Mesothelial cell of epicardium (in vitro differentiated cells): Measurements from ENCODE around the gene FOXP1. TPM values are rescaled to one million over a fixed set of nuclear protein-coding genes. Genes with fewer than 3 reads are reported as not detected.
A peak's percentile ranks its signal among the peaks of the same experiment; 100 is the strongest.

Source experiments
- DNase-seq, 2 experiments: peaks; one replicate each; pipeline ENCODE4 v3.0.0; 2021; ENCODE audit warnings: low spot score in 2 of 2; ENCODE audit not compliant: unreplicated experiment in 2 of 2
- H3K27ac Mint-ChIP-seq: 2 replicates; pipeline ENCODE4 v1.8.0; 2021; ENCODE audit warnings: mixed read lengths
- H3K27me3 Mint-ChIP-seq: 2 replicates; pipeline ENCODE4 v1.8.0; 2021; ENCODE audit warnings: low read depth, mixed read lengths
- H3K36me3 Mint-ChIP-seq: 2 replicates; pipeline ENCODE4 v1.8.0; 2021; ENCODE audit warnings: mixed read lengths
- H3K4me1 Mint-ChIP-seq: 2 replicates; pipeline ENCODE4 v1.8.0; 2021; ENCODE audit warnings: mixed read lengths
- H3K4me3 Mint-ChIP-seq: 2 replicates; pipeline ENCODE4 v1.8.0; 2021; ENCODE audit warnings: mild to moderate bottlenecking, moderate library complexity, mixed read lengths
- H3K9me3 Mint-ChIP-seq: 2 replicates; pipeline ENCODE4 v1.8.0; 2021; ENCODE audit warnings: mixed read lengths
- CTCF ChIP-seq: fragments of 200-600 bp; sonication (generic); IDR thresholded peaks from one replicate; pipeline ENCODE4 v1.5.0; 2021; ENCODE audit warnings: antibody characterized with exemption; ENCODE audit not compliant: unreplicated experiment
- total RNA-seq: library from RNA; stranded (reverse); gene quantifications from 3 replicates; pipeline ENCODE4 v1.2.1, GENCODE V29; 2021

The FOXP1 gene
- total RNA-seq, 1 donor from 2014 or later, result 187 TPM

- peak overlapping the region; percentile 54 for H3K27ac Mint-ChIP-seq
- H3K36me3 Mint-ChIP-seq, result peaks cover 4% of the 10 kb centered on the region
- no peak overlapping the region for H3K4me3 Mint-ChIP-seq
- peaks cover 43% of the 10 kb centered on the region for H3K4me1 Mint-ChIP-seq
- no peaks in the 10 kb centered on the region for H3K27me3 Mint-ChIP-seq
- no peak for DNase-seq
- peaks cover 3% of the 10 kb centered on the region for H3K9me3 Mint-ChIP-seq
- TF ChIP-seq CTCF, result no peak
Observed at GRCh38 chr3:71384837-71385716, 198.5 kb downstream of the FOXP1 start.

- DNase-seq, result no peak
- peaks cover 38% of the 10 kb centered on the region for H3K4me1 Mint-ChIP-seq
- H3K27ac Mint-ChIP-seq, result peak overlapping the region; percentile 54
Observed at GRCh38 chr3:71384388-71384787, 199.1 kb downstream of the FOXP1 start.

GRCh38 chr3:71380096-71380495, 203.4 kb downstream of the FOXP1 start:
- no peaks in the 10 kb centered on the region for H3K27me3 Mint-ChIP-seq
- H3K27ac Mint-ChIP-seq, result no peak overlapping the region
- TF ChIP-seq CTCF, result no peak
- H3K9me3 Mint-ChIP-seq, result no peaks in the 10 kb centered on the region
- H3K36me3 Mint-ChIP-seq, result no peaks in the 10 kb centered on the region
- H3K4me3 Mint-ChIP-seq, result no peak overlapping the region
- peaks cover 17% of the 10 kb centered on the region for H3K4me1 Mint-ChIP-seq
- no peak for DNase-seq

More at GRCh38 chr3:71384388-71384787, 199.1 kb downstream of the FOXP1 start:
- Mint-ChIP-seq H3K27me3 (no peaks in the 10 kb centered on the region), H3K4me3 (no peak overlapping the region), H3K9me3 (peaks cover 3% of the 10 kb centered on the region), H3K36me3 (peaks cover 4% of the 10 kb centered on the region)
- TF ChIP-seq CTCF, result no peak

- H3K4me1 Mint-ChIP-seq, result peaks cover 3% of the 10 kb centered on the region
- TF ChIP-seq CTCF, result no peak
- H3K36me3 Mint-ChIP-seq, result no peaks in the 10 kb centered on the region
- DNase-seq, result no peak
- H3K4me3 Mint-ChIP-seq, result no peak overlapping the region
- H3K9me3 Mint-ChIP-seq, result no peaks in the 10 kb centered on the region
- no peak overlapping the region for H3K27ac Mint-ChIP-seq
- H3K27me3 Mint-ChIP-seq, result no peaks in the 10 kb centered on the region
Observed at GRCh38 chr3:71378509-71378908, 205.0 kb downstream of the FOXP1 start.

GRCh38 chr3:71376911-71377310, 206.6 kb downstream of the FOXP1 start:
- no peak for TF ChIP-seq CTCF

More at GRCh38 chr3:71376911-71377310, 206.6 kb downstream of the FOXP1 start:
- Mint-ChIP-seq H3K27ac (no peak overlapping the region), H3K4me1 (peaks cover 4% of the 10 kb centered on the region), H3K27me3 (no peaks in the 10 kb centered on the region), H3K36me3 (no peaks in the 10 kb centered on the region), H3K9me3 (no peaks in the 10 kb centered on the region), H3K4me3 (no peak overlapping the region)
- DNase-seq, result no peak
